GM19043 (cell line): ENCODE results near the gene SF3B6.
"Not testable (repeated sequence)": the region's sequence is repeated elsewhere in the genome, so short reads cannot be mapped to it uniquely, and the experiment has no call there.

Source experiments
- ATAC-seq: cut with Tn5 transposase; IDR thresholded peaks from one replicate; pipeline ENCODE4 v1.9.1; 2021; ENCODE audit warnings: low read depth; ENCODE audit not compliant: unreplicated experiment

Gene SF3B6

DNA sequence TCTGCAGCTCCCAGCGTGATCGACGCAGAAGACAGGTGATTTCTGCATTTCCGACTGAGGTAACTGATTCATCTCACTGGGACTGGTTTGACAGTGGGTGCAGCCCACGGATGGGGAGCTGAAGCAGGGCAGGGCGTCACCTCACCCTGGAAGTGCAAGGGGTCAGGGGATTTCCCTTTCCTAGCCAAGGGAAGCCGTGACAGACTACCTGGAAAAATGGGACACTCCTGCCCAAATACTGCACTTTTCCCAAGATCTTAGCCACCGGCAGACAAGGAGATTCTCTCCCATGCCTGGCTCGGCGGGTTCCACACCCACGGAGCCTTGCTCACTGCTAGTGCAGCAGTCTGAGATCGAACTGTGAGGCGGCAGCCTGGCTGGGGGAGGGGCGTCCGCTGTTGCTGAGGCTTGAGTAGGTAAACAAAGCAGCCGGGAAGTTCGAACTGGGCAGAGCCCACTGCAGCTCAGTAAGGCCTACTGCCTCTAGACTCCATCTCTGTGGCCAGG is 19.1 kb upstream of the SF3B6 start:
- not testable (repeated sequence) for ATAC-seq

DNA sequence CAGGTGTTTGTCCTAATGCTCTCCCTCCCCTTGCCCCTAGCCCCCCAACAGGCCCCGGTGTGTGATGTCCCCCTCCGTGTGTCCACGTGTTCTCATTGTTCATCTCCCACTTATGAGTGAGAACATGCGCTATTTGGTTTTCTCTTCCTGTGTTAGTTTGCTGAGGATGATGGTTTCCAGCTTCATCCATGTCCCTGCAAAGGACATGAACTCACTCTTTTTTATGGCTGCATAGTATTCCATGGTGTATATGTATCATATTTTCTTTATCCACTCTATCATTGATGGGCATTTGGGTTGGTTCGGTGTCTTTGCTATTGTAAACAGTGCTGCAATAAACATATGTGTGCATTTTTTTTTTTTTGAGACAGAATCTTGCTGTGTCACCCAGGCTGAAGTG is 17.1 kb upstream of the SF3B6 start:
- not testable (repeated sequence) for ATAC-seq

DNA sequence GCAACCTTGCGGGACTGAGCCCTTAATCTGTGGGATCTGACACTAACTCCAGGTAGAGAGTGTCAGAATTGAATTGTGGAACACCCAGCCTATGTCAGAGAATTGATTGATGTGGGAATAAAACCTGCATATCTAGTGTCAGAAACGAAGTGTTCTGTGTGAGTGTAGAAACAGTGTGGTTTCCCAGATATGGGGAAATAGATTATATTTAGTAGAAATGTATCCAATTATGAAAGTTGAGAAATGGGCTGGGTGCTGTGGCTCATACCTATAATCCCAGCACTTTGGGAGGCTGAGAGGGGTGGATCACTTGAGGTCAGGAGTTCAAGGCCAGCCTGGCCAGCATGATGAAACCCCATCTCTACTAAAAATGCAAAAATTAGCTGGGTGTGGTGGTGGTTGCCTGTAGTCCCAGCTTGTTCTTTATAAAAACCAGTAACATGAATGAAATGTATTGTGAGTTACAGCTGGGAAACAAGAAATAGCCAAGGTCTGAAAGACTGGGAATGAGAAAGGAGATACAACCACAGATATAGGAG is 12.8 kb upstream of the SF3B6 start:
- ATAC-seq, result no peak

DNA sequence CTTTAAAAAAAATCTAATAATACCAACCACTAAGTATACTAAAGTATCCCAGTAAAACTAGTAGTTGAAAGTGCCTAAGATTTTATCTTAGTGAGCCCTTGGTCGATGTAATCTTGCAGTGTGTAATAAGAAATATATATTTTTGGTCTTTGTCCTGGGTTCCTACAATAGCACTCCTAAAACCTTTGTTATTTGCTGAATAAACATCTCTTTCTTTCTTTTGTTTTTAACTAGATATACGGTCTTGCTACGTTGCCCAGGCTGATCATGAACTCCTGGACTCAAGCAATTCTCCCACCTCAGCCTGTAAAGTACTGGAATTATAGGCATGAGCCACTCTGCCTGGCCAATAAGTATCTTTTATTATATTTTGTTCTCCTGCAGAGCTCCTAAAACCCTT is 10.9 kb upstream of the SF3B6 start:
- ATAC-seq, result no peak

DNA sequence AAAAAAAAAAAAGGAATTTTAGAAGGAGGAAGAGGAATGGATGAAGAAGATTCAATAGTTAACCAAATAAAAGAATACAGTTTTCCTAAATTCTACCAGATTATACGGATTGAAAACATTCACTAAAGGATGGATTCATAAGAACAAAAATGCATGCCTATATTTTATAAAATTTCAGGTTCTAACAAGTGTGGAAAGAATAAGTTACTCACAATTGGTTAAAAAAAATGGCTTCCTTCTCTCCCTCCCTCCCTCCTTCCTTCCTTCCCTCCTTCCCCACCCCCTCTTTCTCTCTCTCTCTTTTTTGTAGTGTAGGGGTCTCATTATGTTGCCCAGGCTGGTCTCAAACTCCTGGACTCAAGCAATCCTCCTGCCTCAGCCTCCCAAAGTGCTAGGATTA is 10.1 kb upstream of the SF3B6 start:
- ATAC-seq, result no peak

DNA sequence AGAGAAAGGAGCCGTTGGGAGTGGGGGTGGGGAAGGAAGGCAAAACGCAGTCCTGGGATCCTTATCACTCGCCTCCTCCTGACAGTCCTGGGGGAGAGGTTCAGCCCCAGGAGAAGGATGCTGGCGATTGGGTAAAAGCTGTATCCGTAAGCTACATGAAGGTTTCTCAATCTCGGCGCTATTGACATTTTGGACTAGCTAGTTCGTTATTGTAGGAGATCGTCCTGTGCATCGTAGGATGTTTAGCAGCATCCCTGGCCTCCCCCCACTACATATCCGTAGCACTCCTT is 9.0 kb upstream of the SF3B6 start:
- no peak for ATAC-seq

DNA sequence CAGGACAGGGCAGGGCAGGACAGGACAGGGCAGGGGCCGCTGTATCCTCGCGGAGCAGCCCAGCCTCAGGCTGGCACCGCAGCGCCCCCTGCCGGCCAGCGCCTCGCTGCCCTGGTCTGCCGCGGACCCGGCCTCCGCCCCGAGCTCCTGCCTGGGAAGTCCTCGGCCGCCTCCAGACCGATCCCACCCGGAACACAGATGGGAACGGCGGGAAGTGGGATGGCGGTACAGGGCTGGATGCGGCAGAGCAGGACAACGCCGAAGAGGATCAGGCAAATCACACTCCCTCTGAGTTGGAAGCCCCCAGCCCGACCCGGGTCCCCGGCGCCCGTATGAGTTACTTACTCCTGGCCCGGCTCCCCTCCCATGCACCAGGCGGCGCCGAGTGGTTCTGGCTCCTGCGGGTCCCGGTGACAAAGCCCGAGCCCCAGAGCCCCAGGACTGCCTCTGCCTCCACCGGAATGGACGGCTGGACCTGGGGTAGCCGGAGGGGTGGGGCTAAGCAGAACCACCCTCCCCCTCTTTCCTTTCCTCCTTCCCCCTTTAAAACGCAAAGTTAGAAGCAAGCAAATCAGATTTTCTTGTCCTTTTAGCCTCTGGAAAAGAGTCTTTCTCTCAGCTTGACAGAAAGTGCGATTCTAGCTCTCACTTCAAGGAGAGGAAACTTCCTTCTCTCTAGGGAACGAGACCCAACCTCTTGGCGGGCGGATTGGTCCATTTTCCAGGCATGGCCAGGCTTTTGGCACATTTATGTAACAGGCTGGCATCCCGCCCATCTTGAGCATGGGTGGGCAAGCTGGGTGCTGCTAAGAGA is 8.5 kb upstream of the SF3B6 start, which contains the start of gene TP53I3:
TP53I3 (minus strand) TSS at position 449 of the 814 bp plus-strand sequence. CDS start 508 bp downstream, outside the sequence.
- peak; percentile 75 for ATAC-seq

DNA sequence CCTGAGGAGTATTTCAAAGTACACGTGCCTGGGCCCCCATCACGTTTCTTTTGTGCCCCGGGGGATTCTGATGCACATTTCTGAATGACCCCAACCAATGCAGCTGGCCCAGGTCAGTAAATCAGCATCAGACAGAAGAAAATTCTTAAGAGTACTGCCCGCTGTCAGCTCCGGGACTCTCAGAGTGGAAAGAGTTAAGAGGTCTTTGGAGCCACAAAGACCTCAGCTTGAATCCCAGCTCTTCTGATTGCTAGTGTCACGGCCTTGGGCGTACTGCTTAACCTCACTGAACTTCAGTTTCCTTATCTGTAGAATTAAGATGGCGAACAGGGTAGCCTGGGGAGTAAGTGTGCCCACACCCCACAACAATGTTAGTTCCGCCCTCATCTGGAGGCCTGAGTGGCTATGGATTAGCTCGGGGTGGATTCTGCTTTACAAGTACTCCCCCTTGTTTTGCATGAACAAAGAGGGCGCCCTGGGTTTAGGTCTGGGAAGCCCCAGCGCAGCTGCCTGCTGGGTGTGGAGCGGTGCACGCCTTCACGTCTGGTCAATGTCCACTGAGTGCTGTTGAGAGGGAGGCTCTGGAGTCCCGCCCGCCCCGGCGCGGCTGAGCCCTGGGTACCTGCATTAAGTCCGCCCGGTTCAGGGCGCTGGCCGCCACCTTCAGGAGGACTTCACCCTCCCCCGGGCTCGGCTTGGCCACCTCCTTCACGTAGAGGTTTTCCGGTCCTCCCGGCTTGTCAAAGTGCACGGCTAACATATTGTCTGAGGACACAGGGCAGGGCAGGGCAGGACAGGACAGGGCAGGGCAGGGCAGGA is 7.7 kb upstream of the SF3B6 start:
- peak; percentile 83 for ATAC-seq

DNA sequence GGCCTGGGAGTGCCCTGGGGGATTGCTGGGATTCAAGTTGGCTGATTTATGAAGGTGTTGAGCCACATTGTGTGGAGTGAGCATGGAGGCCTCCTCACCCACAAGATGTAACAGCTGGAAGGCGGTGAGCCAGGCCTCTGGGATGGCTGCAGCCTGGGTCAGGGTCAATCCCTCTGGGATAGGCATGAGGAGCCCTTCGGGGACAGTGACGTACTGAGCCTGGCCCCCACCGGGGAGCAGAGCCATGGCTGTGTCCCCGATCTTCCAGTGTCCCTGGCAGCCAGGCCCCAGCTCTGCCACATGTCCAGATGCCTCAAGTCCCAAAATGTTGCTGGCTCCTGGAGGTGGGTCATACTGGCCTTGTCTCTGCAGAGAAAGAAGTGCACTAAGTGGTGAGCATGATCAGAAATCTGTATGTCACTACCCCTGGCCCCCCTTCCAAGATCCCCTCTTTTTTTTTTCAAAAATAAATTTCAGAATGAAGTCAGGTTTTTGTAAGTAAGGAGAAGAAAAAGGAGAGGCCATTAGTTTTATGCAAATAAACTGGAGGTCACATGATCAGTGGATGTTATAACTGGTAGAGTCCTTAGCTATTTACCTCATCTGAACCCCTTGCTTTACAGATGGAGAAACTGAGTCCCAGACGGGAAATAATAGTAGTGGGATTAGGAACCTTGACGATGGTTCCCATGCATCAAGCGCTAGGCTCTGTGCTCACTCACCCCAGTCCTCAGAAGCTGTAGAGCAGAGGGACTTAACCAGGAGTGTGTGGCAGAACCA is 6.9 kb upstream of the SF3B6 start:
- ATAC-seq, result no peak

DNA sequence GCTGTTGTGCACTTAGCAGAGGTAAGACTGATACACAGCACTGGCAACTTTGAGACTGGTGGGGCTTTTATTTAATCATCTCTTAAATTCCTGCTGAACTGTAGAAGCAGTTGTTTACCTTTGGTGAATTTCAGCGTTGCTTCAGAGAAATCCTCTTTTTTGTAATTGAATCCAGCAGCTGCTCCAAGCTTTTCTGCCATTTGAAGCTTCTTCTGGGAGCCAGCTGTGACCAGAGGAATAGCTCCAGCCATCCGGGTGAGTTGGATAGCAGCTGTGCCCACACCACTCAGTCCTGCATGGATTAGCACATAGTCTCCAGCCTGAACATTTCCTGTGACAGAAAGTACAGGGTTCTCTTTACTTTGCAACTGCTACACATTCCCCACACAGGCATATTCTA is 4.6 kb upstream of the SF3B6 start:
- ATAC-seq, result no peak

DNA sequence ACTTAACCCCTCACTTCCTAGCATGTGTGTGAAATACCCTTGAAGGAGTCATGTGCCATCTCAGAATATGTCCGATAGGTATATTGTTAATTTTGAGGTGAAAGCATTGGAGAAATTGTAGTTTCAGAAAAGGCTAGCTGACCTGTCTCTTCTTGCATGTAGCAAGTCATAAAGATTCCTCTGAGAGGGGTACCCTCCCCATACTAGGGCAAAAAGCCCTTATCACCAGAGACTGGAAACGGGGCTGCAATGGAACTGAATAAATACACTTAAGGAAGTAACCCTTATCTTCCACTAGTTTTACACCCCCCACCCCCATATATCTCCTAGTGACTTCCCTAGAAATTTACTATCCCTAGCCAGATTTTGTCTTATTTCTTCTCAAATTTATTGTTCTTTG is 1.8 kb upstream of the SF3B6 start:
- no peak for ATAC-seq

DNA sequence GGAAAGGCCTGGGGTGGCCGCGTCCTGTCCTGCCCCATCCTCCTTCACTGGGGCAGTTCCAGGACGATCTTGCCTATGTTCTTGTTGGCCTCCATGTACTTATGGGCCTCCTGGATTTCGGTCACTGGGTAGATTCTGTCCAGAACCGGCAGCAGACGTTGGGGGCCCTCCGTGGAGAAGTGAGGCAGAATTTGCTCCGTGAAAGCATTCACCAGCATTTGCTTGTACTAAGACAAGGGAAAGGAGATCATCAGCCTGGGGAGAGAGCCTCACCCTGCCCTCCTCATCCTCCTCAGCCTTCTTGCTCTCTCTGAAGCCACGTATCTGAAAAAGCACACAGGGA is 1.4 kb upstream of the SF3B6 start:
- ATAC-seq, result no peak

DNA sequence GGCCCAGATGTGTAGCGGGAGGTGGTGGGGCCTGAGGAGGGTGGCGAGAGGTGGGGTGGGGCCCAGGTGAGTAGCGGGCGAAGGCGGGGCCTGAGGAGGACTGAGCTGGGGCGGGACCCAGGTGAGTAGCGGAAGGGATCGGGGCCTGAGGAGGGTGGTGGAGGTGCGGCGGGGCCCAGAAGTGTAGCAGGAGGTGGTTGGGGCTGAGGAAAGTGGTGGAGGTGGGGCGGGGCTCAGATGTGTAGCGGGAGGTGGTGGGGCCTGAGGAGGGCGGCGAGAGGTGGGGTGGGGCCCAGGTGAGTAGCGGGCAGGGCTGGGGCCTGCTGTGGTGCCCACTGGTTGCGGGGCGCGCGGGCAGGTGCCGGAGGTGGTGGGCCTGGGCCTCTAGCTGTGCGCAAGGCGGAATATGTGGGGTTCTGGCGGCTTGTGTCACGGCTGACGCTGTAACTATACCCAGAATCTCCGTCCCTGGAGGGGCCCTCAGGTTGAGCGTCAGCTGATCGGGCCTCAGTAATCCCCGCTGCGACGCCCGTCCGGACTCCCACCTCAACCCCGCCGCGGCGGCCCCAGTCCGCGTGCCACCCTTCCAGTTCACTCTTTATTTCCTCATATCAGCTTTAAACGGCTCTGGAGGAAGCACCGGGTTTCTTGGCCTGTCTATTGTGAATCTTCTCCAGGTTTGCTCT is 866 bp upstream of the SF3B6 start:
- peak; percentile 14 for ATAC-seq

DNA sequence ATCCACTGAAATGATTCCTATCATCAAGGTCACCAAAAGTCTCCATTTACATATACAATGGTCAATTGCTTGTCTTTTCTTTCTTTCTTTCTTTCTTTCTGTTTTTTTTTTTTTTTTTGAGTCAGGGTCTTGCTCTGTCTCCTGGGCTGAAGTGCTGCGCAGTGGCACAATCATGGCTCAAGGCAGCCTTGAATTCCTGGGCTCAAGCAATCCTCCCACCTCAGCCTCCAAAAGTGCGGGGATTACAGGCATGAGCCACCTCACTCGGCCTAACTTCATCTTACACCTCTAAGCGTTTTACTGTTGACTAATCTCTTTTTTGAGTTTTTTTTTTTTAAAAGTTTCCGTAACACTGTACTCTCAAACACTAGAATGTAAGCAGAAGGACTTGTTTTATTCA is 867 bp downstream of the SF3B6 start:
- ATAC-seq, result no peak

DNA sequence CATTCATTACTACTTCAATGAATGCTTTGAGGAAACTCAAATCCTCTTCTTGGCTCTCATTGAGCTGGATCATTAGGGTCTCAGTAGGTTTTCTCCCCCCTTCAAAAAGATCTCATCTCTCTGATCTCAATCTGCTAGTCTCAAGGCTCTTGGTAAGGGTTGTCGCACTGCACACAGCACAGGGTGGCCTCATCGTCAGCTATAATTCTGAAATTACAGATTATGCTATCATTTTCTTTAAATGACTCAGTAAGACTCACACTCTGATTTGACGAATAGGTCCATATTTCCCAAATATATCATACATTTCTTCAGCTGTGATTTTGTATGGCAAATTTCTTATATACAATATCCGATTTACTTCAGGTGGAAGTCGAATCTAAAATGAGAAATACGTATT is 2.3 kb downstream of the SF3B6 start:
- ATAC-seq, result no peak

DNA sequence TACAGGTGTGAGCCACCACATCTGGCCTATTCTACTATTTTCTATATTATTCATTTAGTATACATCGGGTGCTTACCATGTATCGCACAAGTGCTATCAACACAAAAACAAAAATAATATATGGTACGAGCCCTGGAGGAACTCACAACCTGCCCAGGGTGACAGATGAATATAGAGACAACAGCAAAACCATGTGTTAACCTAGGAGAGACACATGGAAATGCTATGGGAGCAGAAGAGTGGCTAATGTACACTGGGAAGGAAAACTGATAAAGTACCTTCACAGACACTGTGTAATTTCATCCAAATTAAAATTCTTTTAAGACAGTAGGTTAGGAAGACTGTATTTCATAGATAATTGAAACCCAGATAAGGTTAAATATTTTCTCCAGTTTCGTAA is 3.9 kb downstream of the SF3B6 start:
- ATAC-seq, result no peak

DNA sequence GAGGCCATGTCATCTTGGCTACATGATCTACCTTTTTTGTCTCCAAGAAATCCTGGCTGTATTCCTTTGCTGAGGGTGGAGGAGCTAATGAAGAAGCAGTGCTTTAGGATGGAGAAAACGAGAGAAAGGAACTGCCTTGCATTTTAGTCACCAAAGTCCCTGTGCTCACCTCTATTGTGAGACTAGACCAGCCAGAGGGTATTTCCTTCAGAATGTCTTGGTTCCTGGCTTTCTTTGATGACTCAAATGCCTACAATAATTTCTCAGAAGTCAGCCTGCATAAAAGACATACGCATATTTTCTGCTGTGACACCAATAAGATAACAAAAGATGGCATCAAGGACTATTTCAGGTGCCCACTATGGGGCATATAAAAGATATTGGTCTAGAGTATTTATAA is 10.8 kb downstream of the SF3B6 start:
- ATAC-seq, result no peak

DNA sequence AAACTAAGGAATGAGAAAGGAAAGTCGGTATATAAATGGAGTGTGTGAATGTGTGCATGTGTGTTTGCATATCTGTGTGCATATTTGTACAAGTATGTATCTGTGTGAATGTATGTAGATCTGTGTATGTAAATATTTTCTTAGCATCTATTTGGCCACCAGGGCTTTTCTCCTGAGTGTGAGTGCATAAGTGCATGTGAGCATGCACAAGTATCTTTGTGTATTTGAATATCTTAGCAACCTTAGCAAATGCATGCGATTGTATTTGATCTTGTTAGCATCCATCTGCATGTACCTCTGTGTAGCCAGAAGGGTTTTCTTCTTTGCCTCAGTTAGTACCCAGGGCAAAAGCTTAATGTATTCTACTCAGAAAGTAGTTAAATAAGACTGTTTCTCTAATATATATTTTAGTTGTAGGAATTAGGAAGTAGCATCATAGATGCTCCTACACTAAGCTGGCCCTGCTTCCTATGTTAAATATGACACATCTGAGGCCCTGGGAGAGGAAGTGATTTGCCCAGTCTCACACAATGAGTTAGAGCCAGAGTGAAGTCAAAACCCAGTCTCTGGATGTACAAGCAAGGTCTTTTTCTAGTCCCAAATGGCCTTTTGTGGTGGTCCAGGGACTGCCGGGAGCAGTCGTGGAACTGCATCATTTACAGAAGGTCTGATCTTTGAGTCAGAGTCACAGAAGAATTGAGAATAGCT is 17.4 kb downstream of the SF3B6 start:
- no peak for ATAC-seq

DNA sequence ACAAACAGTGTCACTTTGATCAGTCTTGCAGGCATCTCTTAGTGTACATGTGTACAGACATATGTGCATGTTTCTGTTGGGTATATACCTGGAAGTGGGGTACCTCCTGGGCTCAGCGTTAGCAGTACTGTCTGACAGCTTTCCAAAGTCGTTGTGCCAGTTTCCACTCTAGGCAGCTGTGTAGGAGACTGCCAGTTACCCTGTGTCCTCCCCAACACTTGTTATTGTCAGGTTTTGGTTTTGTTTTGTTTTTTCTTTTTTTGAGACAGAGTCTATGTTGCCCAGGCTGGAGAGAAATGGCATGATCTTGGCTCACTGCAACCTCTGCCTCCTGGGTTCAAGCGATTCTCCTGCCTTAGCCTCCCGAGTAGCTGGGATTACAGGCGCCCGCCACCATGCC is 20.4 kb downstream of the SF3B6 start:
- no peak for ATAC-seq
